ENCODE data around the gene TNRC18. TPM values are rescaled to one million over a fixed set of nuclear protein-coding genes. Genes with fewer than 3 reads are reported as not detected.

The TNRC18 gene
- total RNA-seq, 1 donor from 2014 or later: 104 TPM

GRCh38 chr7:5469375-5470166, 45.9 kb upstream of the TNRC18 start:
- Histone ChIP-seq H3K27ac (no peak overlapping the region), H3K27me3 (ENCODE audit: low read depth) (no peaks in the 10 kb centered on the region), H3K36me3 (no peaks in the 10 kb centered on the region), H3K4me1 (no peaks in the 10 kb centered on the region), H3K9me3 (no peaks in the 10 kb centered on the region), H3K4me3 (no peak overlapping the region)
- ATAC-seq (peak; percentile 10 to 23), DNase-seq (no peak)
- TF ChIP-seq CTCF (IDR thresholded peaks at IDR 0.05): no peak
- intact Hi-C loops (cut with DNase I): no loop called here

GRCh38 chr7:5467645-5468044, 44.0 kb upstream of the TNRC18 start:
- ATAC-seq: no peak
- H3K27me3 ChIP-seq (ENCODE audit: low read depth): no peaks in the 10 kb centered on the region
- no peaks in the 10 kb centered on the region for H3K4me1 ChIP-seq
- H3K36me3 ChIP-seq: no peaks in the 10 kb centered on the region
- intact Hi-C loops (cut with DNase I): no loop called here
- H3K9me3 ChIP-seq: no peaks in the 10 kb centered on the region
- TF ChIP-seq CTCF (IDR thresholded peaks at IDR 0.05): no peak
- DNase-seq: no peak
- no peak overlapping the region for H3K4me3 ChIP-seq
- H3K27ac ChIP-seq: no peak overlapping the region

GRCh38 chr7:5466551-5466950, 42.9 kb upstream of the TNRC18 start:
- ATAC-seq (no peak), DNase-seq (no peak)
- intact Hi-C loops (cut with DNase I): no loop called here
- H3K27me3 ChIP-seq (ENCODE audit: low read depth): no peaks in the 10 kb centered on the region
- no peaks in the 10 kb centered on the region for H3K9me3 ChIP-seq
- TF ChIP-seq CTCF (IDR thresholded peaks at IDR 0.05): no peak
- H3K4me1 ChIP-seq: no peaks in the 10 kb centered on the region
- no peaks in the 10 kb centered on the region for H3K36me3 ChIP-seq
- H3K4me3 ChIP-seq: no peak overlapping the region
- H3K27ac ChIP-seq: no peak overlapping the region

- Histone ChIP-seq H3K4me3 (no peak overlapping the region), H3K36me3 (no peaks in the 10 kb centered on the region), H3K27me3 (ENCODE audit: low read depth) (no peaks in the 10 kb centered on the region), H3K27ac (no peak overlapping the region), H3K9me3 (no peaks in the 10 kb centered on the region), H3K4me1 (no peaks in the 10 kb centered on the region)
- ATAC-seq (no peak), DNase-seq (no peak)
- intact Hi-C loops (cut with DNase I): no loop called here
- TF ChIP-seq CTCF (IDR thresholded peaks at IDR 0.05): no peak
These were observed 39.4 kb upstream of the TNRC18 start for GRCh38 chr7:5463031-5463430.

- Histone ChIP-seq H3K27ac (no peak overlapping the region), H3K4me1 (no peaks in the 10 kb centered on the region), H3K4me3 (no peak overlapping the region), H3K27me3 (ENCODE audit: low read depth) (no peaks in the 10 kb centered on the region), H3K36me3 (no peaks in the 10 kb centered on the region), H3K9me3 (no peaks in the 10 kb centered on the region)
- DNase-seq (no peak), ATAC-seq (no peak)
- no peak for TF ChIP-seq CTCF (IDR thresholded peaks at IDR 0.05)
- intact Hi-C loops (cut with DNase I): no loop called here
These were observed 38.6 kb upstream of the TNRC18 start for GRCh38 chr7:5462216-5462615.
